Parathyroid adenoma (tissue), 2 donors: Measurements from ENCODE around the gene KRT16.
"Not testable (repeated sequence)": the region's sequence is repeated elsewhere in the genome, so short reads cannot be mapped to it uniquely, and the experiment has no call there.

Experiments used
- H2AFZ ChIP-seq: fragments of 300-600 bp; sonication (generic); one replicate; pipeline ENCODE4 v1.7.0; 2017; ENCODE audit warnings: antibody characterized with exemption, mild to moderate bottlenecking
- H3K27ac ChIP-seq: fragments of 300-600 bp; sonication (generic); one replicate; pipeline ENCODE4 v1.7.0; 2017
- H3K27me3 ChIP-seq: fragments of 300-600 bp; sonication (generic); one replicate; pipeline ENCODE4 v1.7.0; 2017; ENCODE audit warnings: low read length; ENCODE audit not compliant: control insufficient read depth, insufficient read depth
- H3K36me3 ChIP-seq: fragments of 300-600 bp; sonication (generic); one replicate; pipeline ENCODE4 v1.7.0; 2017; ENCODE audit warnings: low read length; ENCODE audit not compliant: control insufficient read depth, insufficient read depth
- H3K4me1 ChIP-seq: fragments of 300-600 bp; sonication (generic); one replicate; pipeline ENCODE4 v1.7.0; 2017; ENCODE audit warnings: control low read depth
- H3K4me2 ChIP-seq: fragments of 300-600 bp; sonication (generic); one replicate; pipeline ENCODE4 v1.7.0; 2017; ENCODE audit warnings: low read length
- H3K4me3 ChIP-seq: fragments of 300-600 bp; sonication (generic); one replicate; pipeline ENCODE4 v1.7.0; 2017; ENCODE audit warnings: low read depth, low read length
- H3K79me2 ChIP-seq: fragments of 300-600 bp; sonication (generic); one replicate; pipeline ENCODE4 v1.7.0; 2017; ENCODE audit warnings: control low read depth
- H3K9ac ChIP-seq: fragments of 300-600 bp; sonication (generic); one replicate; pipeline ENCODE4 v1.7.0; 2017; ENCODE audit warnings: mild to moderate bottlenecking
- H3K9me3 ChIP-seq: fragments of 300-600 bp; sonication (generic); one replicate; pipeline ENCODE4 v1.7.0; 2017; ENCODE audit warnings: low read length; ENCODE audit not compliant: control insufficient read depth
- CTCF ChIP-seq: fragments of 300-600 bp; sonication (generic); IDR thresholded peaks from one replicate; pipeline ENCODE4 v1.7.0; 2017; ENCODE audit warnings: antibody characterized with exemption, mild to moderate bottlenecking
- donor health status: primary hyperparathyroidism.

Gene KRT16

DNA sequence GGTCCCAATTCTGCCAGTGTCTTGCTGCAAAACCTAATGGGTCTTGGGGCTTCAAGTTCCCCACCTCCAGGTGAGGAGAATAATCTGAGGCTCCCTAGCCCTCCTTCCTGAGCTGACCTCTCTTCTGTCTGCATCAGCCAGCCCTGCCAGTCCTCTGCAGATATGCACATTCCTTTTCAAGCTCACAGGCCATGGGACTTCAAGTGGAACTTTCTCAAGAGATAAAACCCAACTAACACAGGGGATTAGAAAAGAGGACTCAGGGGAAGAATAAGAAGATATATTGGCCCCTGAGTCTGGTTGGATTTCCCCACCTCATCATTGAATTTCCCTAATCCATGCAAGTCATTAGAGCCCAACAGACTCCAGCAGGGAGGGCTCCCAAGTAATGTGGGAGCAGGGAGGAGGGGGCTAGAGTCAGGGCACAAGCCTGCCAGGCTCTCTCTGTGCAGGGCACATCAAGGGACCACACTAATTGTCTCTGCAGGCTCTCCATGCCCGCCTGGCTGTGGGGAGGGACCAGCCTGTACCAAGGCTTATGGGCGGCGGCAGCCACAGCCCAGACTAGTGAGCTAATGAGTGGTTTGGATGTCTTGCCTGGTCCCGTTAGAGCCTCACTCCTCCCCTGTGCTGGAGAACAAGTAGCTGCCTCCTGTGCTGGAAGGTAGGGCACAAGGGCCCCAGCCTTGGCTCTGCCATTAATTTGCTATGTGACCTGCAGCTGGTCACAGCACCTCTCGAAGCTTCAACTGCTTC, 27.1 kb downstream of the KRT16 start:
- Histone ChIP-seq H3K36me3 (no peaks in the 10 kb centered on the region), H2AFZ (no peak overlapping the region), H3K9ac (no peak overlapping the region), H3K4me1 (no peaks in the 10 kb centered on the region), H3K79me2 (no peaks in the 10 kb centered on the region), H3K27me3 (no peaks in the 10 kb centered on the region), H3K9me3 (no peaks in the 10 kb centered on the region), H3K4me2 (no peak overlapping the region), H3K27ac (no peak overlapping the region), H3K4me3 (no peak overlapping the region)
- TF ChIP-seq CTCF, result no peak

DNA sequence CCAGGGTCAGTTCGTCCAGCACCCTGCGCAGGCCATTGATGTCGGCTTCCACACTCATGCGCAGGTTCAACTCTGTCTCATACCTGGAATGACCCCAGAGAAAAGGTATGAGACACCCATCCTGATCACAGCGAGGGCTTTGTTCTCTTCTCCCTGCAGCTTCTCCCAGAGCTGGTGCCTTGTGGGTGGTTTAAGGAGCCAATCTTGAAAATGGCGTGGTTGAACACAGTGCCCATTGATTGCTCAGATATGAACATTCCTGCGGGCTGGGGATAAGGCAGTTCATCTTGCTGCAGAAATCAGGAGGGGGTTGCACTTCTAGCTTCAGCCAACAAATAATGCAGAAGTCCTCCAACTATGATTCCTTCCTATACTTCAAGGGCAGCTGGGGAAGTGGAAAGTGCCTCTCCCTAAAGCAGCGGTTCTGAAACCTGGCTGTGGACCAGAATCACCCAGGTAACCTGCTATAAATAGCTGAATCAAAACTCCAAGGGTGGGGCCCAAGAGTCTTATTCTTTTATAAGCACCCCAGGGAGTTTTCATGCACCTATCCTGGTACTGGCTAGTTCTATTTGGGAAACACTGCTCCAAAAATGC, 28.1 kb downstream of the KRT16 start:
- H3K27me3 ChIP-seq, H3K9ac ChIP-seq, H3K4me1 ChIP-seq, H3K4me2 ChIP-seq, H3K4me3 ChIP-seq, H2AFZ ChIP-seq, H3K36me3 ChIP-seq, H3K79me2 ChIP-seq, H3K9me3 ChIP-seq, H3K27ac ChIP-seq: not testable (repeated sequence)

GRCh38 chr17:41583137-41584127, 29.1 kb downstream of the KRT16 start:
- no peak for TF ChIP-seq CTCF
- Histone ChIP-seq H3K4me3 (no peak overlapping the region), H3K4me2 (no peak overlapping the region), H3K36me3 (no peaks in the 10 kb centered on the region), H3K4me1 (no peaks in the 10 kb centered on the region), H3K27me3 (no peaks in the 10 kb centered on the region), H3K27ac (no peak overlapping the region), H3K79me2 (no peaks in the 10 kb centered on the region), H2AFZ (no peak overlapping the region), H3K9me3 (no peaks in the 10 kb centered on the region), H3K9ac (no peak overlapping the region)

DNA sequence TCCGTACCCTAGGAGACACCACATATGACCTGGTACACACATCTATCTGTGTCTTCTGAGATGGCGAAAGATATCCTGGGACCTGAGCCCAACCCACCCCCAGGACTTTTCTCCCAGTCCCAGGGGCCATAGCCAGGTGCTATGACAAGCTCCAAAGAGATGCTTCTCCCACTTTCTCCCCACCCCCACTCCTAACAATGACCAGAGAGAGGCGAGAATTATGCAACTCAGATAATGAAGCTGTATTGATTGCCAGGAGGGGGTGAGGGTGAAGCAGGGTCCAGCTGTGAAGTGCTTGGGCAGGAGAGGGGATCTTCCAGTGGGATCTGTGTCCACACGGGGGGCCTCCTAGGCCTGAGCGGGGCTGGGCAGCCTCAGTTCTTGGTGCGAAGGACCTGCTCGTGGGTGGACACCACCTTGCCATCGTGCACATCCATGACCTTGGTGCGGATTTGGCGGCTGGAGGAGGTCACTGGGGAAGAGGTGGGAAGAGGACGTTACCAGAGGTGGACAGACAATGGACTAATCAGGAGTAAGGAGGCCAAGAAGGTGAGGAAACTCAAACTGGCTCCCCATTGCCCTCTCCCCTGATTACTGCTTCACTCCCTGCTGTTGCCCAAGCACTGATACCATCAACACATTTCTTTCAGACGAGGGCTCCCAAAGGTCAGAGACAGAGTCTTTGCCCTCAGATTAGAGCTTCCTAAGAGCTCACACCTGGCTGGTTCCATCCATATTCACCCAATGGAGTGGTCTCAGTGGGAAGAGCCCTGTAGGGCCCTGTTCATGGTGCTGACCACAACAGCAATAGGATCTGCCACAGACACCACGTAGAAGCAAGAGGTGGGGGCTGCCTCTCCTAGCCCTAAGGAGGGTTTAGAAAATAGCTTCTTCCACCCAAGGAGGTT, 30.3 kb downstream of the KRT16 start:
- not testable (repeated sequence) for H3K27ac ChIP-seq, H3K36me3 ChIP-seq

DNA sequence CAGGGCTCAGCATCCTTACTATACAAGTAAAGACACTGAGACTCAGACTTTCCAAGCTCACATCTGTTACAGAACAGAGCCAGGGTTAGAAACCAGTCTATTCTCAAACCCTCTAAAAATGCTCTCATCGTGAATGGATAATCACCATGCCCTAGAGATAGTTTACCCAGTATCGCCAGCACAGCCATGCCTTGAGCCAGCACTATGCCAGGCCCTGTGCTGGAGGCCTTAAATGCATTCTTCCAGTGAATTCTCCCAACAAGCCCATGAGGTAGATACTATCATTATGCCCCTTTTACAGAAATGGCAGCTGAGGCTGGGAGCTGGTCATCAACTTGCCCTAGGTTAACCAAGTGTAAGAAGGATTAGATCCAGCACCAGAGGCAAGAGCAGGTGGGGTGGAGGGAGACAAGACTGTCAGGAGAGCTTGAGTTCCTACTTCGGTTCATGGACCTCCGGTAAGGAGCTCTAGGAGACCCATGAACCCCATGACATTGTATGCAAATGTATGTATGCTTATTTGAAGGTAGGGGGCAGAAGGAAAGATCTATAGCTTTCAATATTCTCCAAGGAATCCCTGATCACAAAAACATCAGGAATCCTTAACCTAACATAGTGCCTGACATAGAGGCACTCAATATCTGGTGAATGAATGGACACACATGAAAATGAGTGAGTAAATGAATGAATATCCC, 31.1 kb downstream of the KRT16 start:
- H3K27ac ChIP-seq, result no peak overlapping the region
- no peak for TF ChIP-seq CTCF

More for the DNA sequence above, 30.3 kb downstream of the KRT16 start:
- not testable (repeated sequence) for H3K4me1 ChIP-seq, H3K4me3 ChIP-seq, H3K9ac ChIP-seq, H3K79me2 ChIP-seq, H2AFZ ChIP-seq, H3K27me3 ChIP-seq, H3K4me2 ChIP-seq, H3K9me3 ChIP-seq

More for the DNA sequence above, 31.1 kb downstream of the KRT16 start:
- Histone ChIP-seq H3K4me1 (no peaks in the 10 kb centered on the region), H3K79me2 (no peaks in the 10 kb centered on the region), H3K4me2 (no peak overlapping the region), H3K36me3 (no peaks in the 10 kb centered on the region), H3K4me3 (no peak overlapping the region), H3K9me3 (no peaks in the 10 kb centered on the region), H2AFZ (no peak overlapping the region), H3K9ac (no peak overlapping the region), H3K27me3 (no peaks in the 10 kb centered on the region)
